ENCODE results near the gene FAM20B. TPM values are rescaled to one million over a fixed set of nuclear protein-coding genes. Genes with fewer than 3 reads are reported as not detected.
A peak's percentile ranks its signal among the peaks of the same experiment; 100 is the strongest.

Gene FAM20B
- total and polyA plus RNA-seq, 2 of the 13 experiments (the other 11 are each of a cell fraction or from before 2014, with no cell fraction given), result 13.8 to 26.9 TPM

DNA sequence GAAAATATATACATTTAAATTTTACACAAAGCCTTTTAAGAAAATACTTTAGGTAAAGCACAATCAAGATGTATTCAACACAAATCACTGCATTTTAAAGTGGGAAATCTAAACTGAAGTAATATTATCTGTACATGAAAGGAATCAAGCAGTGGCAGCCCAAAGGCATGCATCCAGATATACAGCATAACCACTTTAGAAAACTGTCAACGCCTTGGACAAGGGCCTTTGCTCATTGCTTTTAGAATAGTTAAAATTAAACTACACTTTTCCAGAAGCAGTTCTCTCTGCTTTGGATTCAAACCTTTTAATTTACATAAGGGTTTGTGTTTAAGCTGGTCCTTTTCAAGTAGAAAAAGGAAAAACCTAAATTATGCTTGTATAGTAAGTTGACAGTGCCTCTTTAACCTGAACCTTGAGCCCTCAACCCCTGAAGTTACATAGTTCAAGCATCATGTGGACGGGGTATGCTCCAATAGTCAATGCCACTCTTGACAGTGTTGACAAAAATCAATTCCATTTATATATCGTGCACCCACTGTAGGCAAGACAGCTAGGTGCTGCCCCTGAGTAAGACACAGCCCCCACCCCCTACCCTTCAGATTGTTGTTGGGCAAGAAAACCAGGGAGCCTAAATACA, 79.0 kb downstream of the FAM20B start (continued):
- TF ChIP-seq, protein P1, sequence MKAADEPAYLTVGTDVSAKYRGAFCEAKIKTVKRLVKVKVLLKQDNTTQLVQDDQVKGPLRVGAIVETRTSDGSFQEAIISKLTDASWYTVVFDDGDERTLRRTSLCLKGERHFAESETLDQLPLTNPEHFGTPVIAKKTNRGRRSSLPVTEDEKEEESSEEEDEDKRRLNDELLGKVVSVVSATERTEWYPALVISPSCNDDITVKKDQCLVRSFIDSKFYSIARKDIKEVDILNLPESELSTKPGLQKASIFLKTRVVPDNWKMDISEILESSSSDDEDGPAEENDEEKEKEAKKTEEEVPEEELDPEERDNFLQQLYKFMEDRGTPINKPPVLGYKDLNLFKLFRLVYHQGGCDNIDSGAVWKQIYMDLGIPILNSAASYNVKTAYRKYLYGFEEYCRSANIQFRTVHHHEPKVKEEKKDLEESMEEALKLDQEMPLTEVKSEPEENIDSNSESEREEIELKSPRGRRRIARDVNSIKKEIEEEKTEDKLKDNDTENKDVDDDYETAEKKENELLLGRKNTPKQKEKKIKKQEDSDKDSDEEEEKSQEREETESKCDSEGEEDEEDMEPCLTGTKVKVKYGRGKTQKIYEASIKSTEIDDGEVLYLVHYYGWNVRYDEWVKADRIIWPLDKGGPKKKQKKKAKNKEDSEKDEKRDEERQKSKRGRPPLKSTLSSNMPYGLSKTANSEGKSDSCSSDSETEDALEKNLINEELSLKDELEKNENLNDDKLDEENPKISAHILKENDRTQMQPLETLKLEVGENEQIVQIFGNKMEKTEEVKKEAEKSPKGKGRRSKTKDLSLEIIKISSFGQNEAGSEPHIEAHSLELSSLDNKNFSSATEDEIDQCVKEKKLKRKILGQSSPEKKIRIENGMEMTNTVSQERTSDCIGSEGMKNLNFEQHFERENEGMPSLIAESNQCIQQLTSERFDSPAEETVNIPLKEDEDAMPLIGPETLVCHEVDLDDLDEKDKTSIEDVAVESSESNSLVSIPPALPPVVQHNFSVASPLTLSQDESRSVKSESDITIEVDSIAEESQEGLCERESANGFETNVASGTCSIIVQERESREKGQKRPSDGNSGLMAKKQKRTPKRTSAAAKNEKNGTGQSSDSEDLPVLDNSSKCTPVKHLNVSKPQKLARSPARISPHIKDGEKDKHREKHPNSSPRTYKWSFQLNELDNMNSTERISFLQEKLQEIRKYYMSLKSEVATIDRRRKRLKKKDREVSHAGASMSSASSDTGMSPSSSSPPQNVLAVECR (CRISPR knock-in tag; IDR thresholded peaks at IDR 0.05; ENCODE audit: borderline replicate concordance), result peak; percentile 67; the same call in 1 of the 2 replicates
- TF ChIP-seq THYN1 (CRISPR knock-in tag; IDR thresholded peaks at IDR 0.05; ENCODE audit: borderline replicate concordance, low read depth) (no peak), ZSCAN21 (CRISPR knock-in tag; IDR thresholded peaks at IDR 0.05; ENCODE audit: borderline replicate concordance) (peak; percentile 53; the same call in 1 of the 2 replicates), MIER2 (CRISPR knock-in tag; IDR thresholded peaks at IDR 0.05) (peak; percentile 15; the same call in 1 of the 2 replicates), JUN (CRISPR knock-in tag; IDR thresholded peaks at IDR 0.05) (no peak), ZNF776 (CRISPR knock-in tag; IDR thresholded peaks at IDR 0.05) (no peak), SP5 (CRISPR knock-in tag; IDR thresholded peaks at IDR 0.05; ENCODE audit: borderline replicate concordance, low read depth) (0 out of 2 replicates have a peak, but pooled peaks have one; percentile 16), POLR2A (IDR thresholded peaks at IDR 0.05; ENCODE audit: insufficient read depth in 1 of 2, low read depth in 2 of 2, low read length in 2 of 2) (peak in 1 of 2 experiments; percentile 35; a peak in 1 of 4 replicates), MZF1 (CRISPR knock-in tag; IDR thresholded peaks at IDR 0.05; ENCODE audit: borderline replicate concordance) (no peak), ZNF468 (CRISPR knock-in tag; IDR thresholded peaks at IDR 0.05) (no peak), ZNF10 (CRISPR knock-in tag; IDR thresholded peaks at IDR 0.05; ENCODE audit: borderline replicate concordance, low read depth) (no peak), KLF15 (CRISPR knock-in tag; IDR thresholded peaks at IDR 0.05; ENCODE audit: borderline replicate concordance) (no peak; the same call in 1 of the 2 replicates), HNRNPL (IDR thresholded peaks at IDR 0.05; ENCODE audit: low read depth, low read length) (no peak), NCOA1 (CRISPR knock-in tag; IDR thresholded peaks at IDR 0.05) (0 out of 2 replicates have a peak, but pooled peaks have one; percentile 79), AGO2 (optimal IDR thresholded peaks at IDR 0.05; ENCODE audit: low read depth, low read length) (no peak), DMAP1 (CRISPR knock-in tag; IDR thresholded peaks at IDR 0.05) (peak; percentile 61; the same call in 1 of the 2 replicates), ZNF496 (CRISPR knock-in tag; IDR thresholded peaks at IDR 0.05; ENCODE audit: insufficient replicate concordance) (no peak), NR2F6 (IDR thresholded peaks at IDR 0.05) (peak; percentile 92), NR2F6 (CRISPR knock-in tag; IDR thresholded peaks at IDR 0.05) (peak; percentile 91), MAFK (conservative IDR thresholded peaks at IDR 0.05 in 1 of 2, IDR thresholded peaks at IDR 0.05 in 1 of 2; ENCODE audit: low read length in 2 of 2) (no peak; a peak in 1 of 4 replicates)
- TF ChIP-seq, protein P2, sequence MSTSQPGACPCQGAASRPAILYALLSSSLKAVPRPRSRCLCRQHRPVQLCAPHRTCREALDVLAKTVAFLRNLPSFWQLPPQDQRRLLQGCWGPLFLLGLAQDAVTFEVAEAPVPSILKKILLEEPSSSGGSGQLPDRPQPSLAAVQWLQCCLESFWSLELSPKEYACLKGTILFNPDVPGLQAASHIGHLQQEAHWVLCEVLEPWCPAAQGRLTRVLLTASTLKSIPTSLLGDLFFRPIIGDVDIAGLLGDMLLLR (CRISPR knock-in tag; IDR thresholded peaks at IDR 0.05), result no peak
- TF ChIP-seq, protein P3, sequence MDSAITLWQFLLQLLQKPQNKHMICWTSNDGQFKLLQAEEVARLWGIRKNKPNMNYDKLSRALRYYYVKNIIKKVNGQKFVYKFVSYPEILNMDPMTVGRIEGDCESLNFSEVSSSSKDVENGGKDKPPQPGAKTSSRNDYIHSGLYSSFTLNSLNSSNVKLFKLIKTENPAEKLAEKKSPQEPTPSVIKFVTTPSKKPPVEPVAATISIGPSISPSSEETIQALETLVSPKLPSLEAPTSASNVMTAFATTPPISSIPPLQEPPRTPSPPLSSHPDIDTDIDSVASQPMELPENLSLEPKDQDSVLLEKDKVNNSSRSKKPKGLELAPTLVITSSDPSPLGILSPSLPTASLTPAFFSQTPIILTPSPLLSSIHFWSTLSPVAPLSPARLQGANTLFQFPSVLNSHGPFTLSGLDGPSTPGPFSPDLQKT (CRISPR knock-in tag; IDR thresholded peaks at IDR 0.05; ENCODE audit: borderline replicate concordance), result no peak
- TF ChIP-seq, protein P4, sequence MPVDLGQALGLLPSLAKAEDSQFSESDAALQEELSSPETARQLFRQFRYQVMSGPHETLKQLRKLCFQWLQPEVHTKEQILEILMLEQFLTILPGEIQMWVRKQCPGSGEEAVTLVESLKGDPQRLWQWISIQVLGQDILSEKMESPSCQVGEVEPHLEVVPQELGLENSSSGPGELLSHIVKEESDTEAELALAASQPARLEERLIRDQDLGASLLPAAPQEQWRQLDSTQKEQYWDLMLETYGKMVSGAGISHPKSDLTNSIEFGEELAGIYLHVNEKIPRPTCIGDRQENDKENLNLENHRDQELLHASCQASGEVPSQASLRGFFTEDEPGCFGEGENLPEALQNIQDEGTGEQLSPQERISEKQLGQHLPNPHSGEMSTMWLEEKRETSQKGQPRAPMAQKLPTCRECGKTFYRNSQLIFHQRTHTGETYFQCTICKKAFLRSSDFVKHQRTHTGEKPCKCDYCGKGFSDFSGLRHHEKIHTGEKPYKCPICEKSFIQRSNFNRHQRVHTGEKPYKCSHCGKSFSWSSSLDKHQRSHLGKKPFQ (CRISPR knock-in tag; IDR thresholded peaks at IDR 0.05; ENCODE audit: insufficient replicate concordance), result no peak
